Keratinocyte (primary cell): Measurements from ENCODE around the gene CNOT8. TPM values are rescaled to one million over a fixed set of nuclear protein-coding genes. Genes with fewer than 3 reads are reported as not detected.

Experiments used
- DNase-seq: peaks from one replicate; pipeline ENCODE4 v3.0.0-alpha.2; 2011; ENCODE audit warnings: low read depth, missing footprints, low spot score
- FAIRE-seq: peaks from 2 replicates; lab custom pipeline; 2011; peaks lifted over from hg19 to GRCh38; lab: Jason Lieb, UNC
- H2AFZ ChIP-seq: 2 replicates; pipeline ENCODE4 v1.6.0; 2012; ENCODE audit warnings: low read length, control low read depth, inconsistent platforms; ENCODE audit not compliant: control insufficient read depth
- H3K27ac ChIP-seq: 2 replicates; pipeline ENCODE4 v1.5.1; 2011; ENCODE audit warnings: low read length; ENCODE audit not compliant: control insufficient read depth, insufficient read depth
- H3K27me3 ChIP-seq: 3 replicates; pipeline ENCODE4 v1.6.0; 2011; ENCODE audit warnings: low read length; ENCODE audit not compliant: control insufficient read depth, insufficient read depth; ENCODE audit errors: extremely low read depth
- H3K36me3 ChIP-seq, 2 experiments: 2 replicates in 1 of 2; 3 replicates in 1 of 2; pipeline ENCODE4 v1.5.1; 2011; ENCODE audit warnings: low read length in 2 of 2, mild to moderate bottlenecking in 1 of 2; ENCODE audit not compliant: control insufficient read depth in 2 of 2, insufficient read depth in 2 of 2; ENCODE audit errors: extremely low read depth in 1 of 2
- H3K4me1 ChIP-seq: 3 replicates; pipeline ENCODE4 v1.5.1; 2011; ENCODE audit warnings: low read length; ENCODE audit not compliant: control insufficient read depth, insufficient read depth; ENCODE audit errors: extremely low read depth
- H3K4me2 ChIP-seq: 3 replicates; pipeline ENCODE4 v1.6.0; 2011; ENCODE audit warnings: low read depth, low read length; ENCODE audit not compliant: control insufficient read depth, insufficient read depth; ENCODE audit errors: extremely low read depth
- H3K4me3 ChIP-seq, 3 experiments: fragments of 200-600 bp in 1 of 3; sonication (generic) in 1 of 3; 2 replicates in 2 of 3; 3 replicates in 1 of 3; pipeline ENCODE4 v1.5.1; 2011 to 2016; ENCODE audit warnings: low read length in 3 of 3, mild to moderate bottlenecking in 3 of 3, control low read depth in 2 of 3, inconsistent platforms in 1 of 3, low read depth in 1 of 3, mixed read lengths in 1 of 3, mixed run types in 1 of 3, moderate library complexity in 1 of 3; ENCODE audit not compliant: control insufficient read depth in 2 of 3, insufficient read depth in 2 of 3; ENCODE audit errors: extremely low read depth in 1 of 3
- H3K79me2 ChIP-seq: 2 replicates; pipeline ENCODE4 v1.6.0; 2012; ENCODE audit warnings: low read length; ENCODE audit not compliant: control insufficient read depth, insufficient read depth
- H3K9ac ChIP-seq: 3 replicates; pipeline ENCODE4 v1.6.0; 2011; ENCODE audit warnings: low read length; ENCODE audit not compliant: control insufficient read depth, insufficient read depth; ENCODE audit errors: extremely low read depth
- H3K9me1 ChIP-seq: 3 replicates; pipeline ENCODE4 v1.6.0; 2011; ENCODE audit warnings: low read length; ENCODE audit not compliant: control insufficient read depth, insufficient read depth; ENCODE audit errors: extremely low read depth
- H3K9me3 ChIP-seq: 2 replicates; pipeline ENCODE4 v1.5.1; 2012; ENCODE audit warnings: low read depth, low read length; ENCODE audit not compliant: control insufficient read depth
- H4K20me1 ChIP-seq: 3 replicates; pipeline ENCODE4 v1.6.0; 2011; ENCODE audit warnings: low read length; ENCODE audit not compliant: control insufficient read depth, insufficient read depth; ENCODE audit errors: extremely low read depth
- EZH2 ChIP-seq: IDR thresholded peaks from one replicate; pipeline ENCODE4 v1.6.1; 2012; ENCODE audit warnings: inconsistent platforms, mild to moderate bottlenecking, low read length, moderate library complexity
- dilution Hi-C: fragments of 300-500 bp; cut with MboI; formaldehyde crosslinking; loops from one replicate; pipeline ENCODE4 v1.7.0; 2020; ENCODE audit warnings: low sequenced_read_pairs; ENCODE audit not compliant: extremely low pct_ligation_motif_present
- polyA minus RNA-seq, 3 experiments: library from RNA; depleted of rRNA, polyadenylated mRNA; stranded (reverse); fragments of >200 nt; gene quantifications; 1 replicate in 1 of 3; 2 replicates in 1 of 3; 3 replicates in 1 of 3; pipeline ENCODE4 v1.2.3, GENCODE V29; 2011
- polyA plus RNA-seq, 5 experiments: library from polyadenylated mRNA; depleted of rRNA in 3 of 5; stranded (reverse) in 3 of 5; stranded (forward) in 1 of 5; unstranded in 1 of 5; fragments of >200 nt; gene quantifications; 1 replicate in 1 of 5; 2 replicates in 3 of 5; 3 replicates in 1 of 5; pipeline versions ENCODE4 v1.2.1 to v1.2.3, GENCODE V29; 2011 to 2012; ENCODE audit warnings: missing spikeins in 2 of 5, low read depth in 1 of 5, low replicate concordance in 1 of 5
- TF ChIP-seq, protein P1 (sequence below), 3 experiments: IDR thresholded peaks in 1 of 3; conservative IDR thresholded peaks in 1 of 3; optimal IDR thresholded peaks in 1 of 3; 2 replicates in 2 of 3; 3 replicates in 1 of 3; pipeline versions ENCODE3 to v1.5.1; 2011; ENCODE audit warnings: low read length in 3 of 3, mild to moderate bottlenecking in 3 of 3, moderate library complexity in 2 of 3, control low read depth in 1 of 3, inconsistent platforms in 1 of 3; ENCODE audit not compliant: insufficient read depth in 2 of 3; ENCODE audit errors: extremely low read depth in 1 of 3

Gene CNOT8
- polyA plus RNA-seq: 28.1 to 44.5 TPM (median 36.2 TPM) in 3 replicates
- 68.1 TPM for polyA plus RNA-seq (2011; ENCODE audit: low read depth)
- polyA plus RNA-seq (2011; cell fraction: cytosol; rRNA removed): 28.2 and 41.0 TPM in 2 replicates
- 50.6 and 55.1 TPM in 2 replicates for polyA plus RNA-seq (2011; cell fraction: nucleus; rRNA removed)
- polyA plus RNA-seq (2012; ENCODE audit: low replicate concordance): 21.1 and 33.8 TPM in 2 replicates
- 18.1 to 47.2 TPM (median 34.2 TPM) in 3 replicates for polyA minus RNA-seq
- 21.7 TPM for polyA minus RNA-seq (2011; cell fraction: cytosol; rRNA and poly(A)+ RNA removed)
- 14.1 and 31.1 TPM in 2 replicates for polyA minus RNA-seq (2011; cell fraction: nucleus; rRNA and poly(A)+ RNA removed)

- peaks cover 2 to 6% of the 10 kb centered on the region in 2 experiments for H3K36me3 ChIP-seq
- DNase-seq: peak; percentile 86
- no peaks in the 10 kb centered on the region for H3K27me3 ChIP-seq
- H3K4me3 ChIP-seq: peak within 1 kb of the TSS; percentile 80 to 90 (median 87)
- peak within 1 kb of the TSS; percentile 94 for H3K9ac ChIP-seq
- H3K9me3 ChIP-seq: no peaks in the 10 kb centered on the region
- TF ChIP-seq, protein P1, sequence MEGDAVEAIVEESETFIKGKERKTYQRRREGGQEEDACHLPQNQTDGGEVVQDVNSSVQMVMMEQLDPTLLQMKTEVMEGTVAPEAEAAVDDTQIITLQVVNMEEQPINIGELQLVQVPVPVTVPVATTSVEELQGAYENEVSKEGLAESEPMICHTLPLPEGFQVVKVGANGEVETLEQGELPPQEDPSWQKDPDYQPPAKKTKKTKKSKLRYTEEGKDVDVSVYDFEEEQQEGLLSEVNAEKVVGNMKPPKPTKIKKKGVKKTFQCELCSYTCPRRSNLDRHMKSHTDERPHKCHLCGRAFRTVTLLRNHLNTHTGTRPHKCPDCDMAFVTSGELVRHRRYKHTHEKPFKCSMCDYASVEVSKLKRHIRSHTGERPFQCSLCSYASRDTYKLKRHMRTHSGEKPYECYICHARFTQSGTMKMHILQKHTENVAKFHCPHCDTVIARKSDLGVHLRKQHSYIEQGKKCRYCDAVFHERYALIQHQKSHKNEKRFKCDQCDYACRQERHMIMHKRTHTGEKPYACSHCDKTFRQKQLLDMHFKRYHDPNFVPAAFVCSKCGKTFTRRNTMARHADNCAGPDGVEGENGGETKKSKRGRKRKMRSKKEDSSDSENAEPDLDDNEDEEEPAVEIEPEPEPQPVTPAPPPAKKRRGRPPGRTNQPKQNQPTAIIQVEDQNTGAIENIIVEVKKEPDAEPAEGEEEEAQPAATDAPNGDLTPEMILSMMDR (optimal IDR thresholded peaks at IDR 0.05 in 1 of 3, IDR thresholded peaks at IDR 0.05 in 1 of 3, conservative IDR thresholded peaks at IDR 0.05 in 1 of 3; ENCODE audit: extremely low read depth in 1 of 3, insufficient read depth in 2 of 3, low read length in 3 of 3): no peak
- no peak for TF ChIP-seq EZH2
- peaks cover 19% of the 10 kb centered on the region for H3K4me1 ChIP-seq
- peaks cover 50% of the 10 kb centered on the region for H3K79me2 ChIP-seq
- peak within 1 kb of the TSS; percentile 100 for H3K4me2 ChIP-seq
- H4K20me1 ChIP-seq: no peaks in the 10 kb centered on the region
- dilution Hi-C loops: no loop called here
- peak within 1 kb of the TSS; percentile 88 for H3K27ac ChIP-seq
- H3K9me1 ChIP-seq: no peaks in the 10 kb centered on the region
- no peak for FAIRE-seq
- peak within 1 kb of the TSS; percentile 95 for H2AFZ ChIP-seq
These were observed at the start of gene CNOT8 for GRCh38 chr5:154858297-154858971. Gene CNOT8 (plus strand): TSS chr5:154858627. CDS start chr5:154863279, 4,652 bp downstream.

GRCh38 chr5:154811239-154811638 lies 47.2 kb upstream of the CNOT8 start:
- DNase-seq: no peak
- Histone ChIP-seq H3K27me3 (no peaks in the 10 kb centered on the region), H3K4me1 (no peaks in the 10 kb centered on the region), H4K20me1 (no peaks in the 10 kb centered on the region), H3K36me3 (peaks cover 42 to 51% of the 10 kb centered on the region in 2 experiments), H3K9me3 (no peaks in the 10 kb centered on the region), H3K9ac (no peak overlapping the region), H3K4me3 (no peak overlapping the region), H3K27ac (no peak overlapping the region), H3K79me2 (peaks cover 2% of the 10 kb centered on the region), H3K4me2 (no peak overlapping the region), H3K9me1 (no peaks in the 10 kb centered on the region), H2AFZ (no peak overlapping the region)
- no peak for FAIRE-seq
- TF ChIP-seq EZH2: no peak
- TF ChIP-seq, protein P1 (optimal IDR thresholded peaks at IDR 0.05 in 1 of 3, IDR thresholded peaks at IDR 0.05 in 1 of 3, conservative IDR thresholded peaks at IDR 0.05 in 1 of 3; ENCODE audit: extremely low read depth in 1 of 3, insufficient read depth in 2 of 3, low read length in 3 of 3): no peak
- dilution Hi-C loops: no loop called here
